ENCODE data around the gene PRM1. TPM values are rescaled to one million over a fixed set of nuclear protein-coding genes. Genes with fewer than 3 reads are reported as not detected.

Gene PRM1
- total and polyA plus RNA-seq, 2 experiments from 2014 or later = not detected

GRCh38 chr16:11254913-11255736 is 26.0 kb downstream of the PRM1 start:
- TF ChIP-seq EZH2 (IDR thresholded peaks at IDR 0.05; ENCODE audit: borderline replicate concordance) = no peak
- no peak for TF ChIP-seq EZH2phosphoT487 (IDR thresholded peaks at IDR 0.05; ENCODE audit: low read depth, severe bottlenecking, unreplicated experiment)
- TF ChIP-seq, protein P1, sequence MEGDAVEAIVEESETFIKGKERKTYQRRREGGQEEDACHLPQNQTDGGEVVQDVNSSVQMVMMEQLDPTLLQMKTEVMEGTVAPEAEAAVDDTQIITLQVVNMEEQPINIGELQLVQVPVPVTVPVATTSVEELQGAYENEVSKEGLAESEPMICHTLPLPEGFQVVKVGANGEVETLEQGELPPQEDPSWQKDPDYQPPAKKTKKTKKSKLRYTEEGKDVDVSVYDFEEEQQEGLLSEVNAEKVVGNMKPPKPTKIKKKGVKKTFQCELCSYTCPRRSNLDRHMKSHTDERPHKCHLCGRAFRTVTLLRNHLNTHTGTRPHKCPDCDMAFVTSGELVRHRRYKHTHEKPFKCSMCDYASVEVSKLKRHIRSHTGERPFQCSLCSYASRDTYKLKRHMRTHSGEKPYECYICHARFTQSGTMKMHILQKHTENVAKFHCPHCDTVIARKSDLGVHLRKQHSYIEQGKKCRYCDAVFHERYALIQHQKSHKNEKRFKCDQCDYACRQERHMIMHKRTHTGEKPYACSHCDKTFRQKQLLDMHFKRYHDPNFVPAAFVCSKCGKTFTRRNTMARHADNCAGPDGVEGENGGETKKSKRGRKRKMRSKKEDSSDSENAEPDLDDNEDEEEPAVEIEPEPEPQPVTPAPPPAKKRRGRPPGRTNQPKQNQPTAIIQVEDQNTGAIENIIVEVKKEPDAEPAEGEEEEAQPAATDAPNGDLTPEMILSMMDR (IDR thresholded peaks at IDR 0.05; ENCODE audit: poor library complexity) = no peak
- H3K27me3 ChIP-seq = no peaks in the 10 kb centered on the region
- H3K4me1 ChIP-seq (ENCODE audit: insufficient read depth) = peaks cover 14% of the 10 kb centered on the region
- peak overlapping the region; percentile 91 for H3K27ac ChIP-seq
- H3K79me2 ChIP-seq = peaks cover 31% of the 10 kb centered on the region
- DNase-seq (ENCODE audit: low spot score) = peak; percentile 82
- no peaks in the 10 kb centered on the region for H3K36me3 ChIP-seq (replicated peaks; ENCODE audit: insufficient read depth, low read depth)
- peaks cover 35% of the 10 kb centered on the region for H4K20me1 ChIP-seq (ENCODE audit: insufficient read depth, poor library complexity, severe bottlenecking)
- H3K4me3 ChIP-seq = peak overlapping the region; percentile 99
- H3K9me2 ChIP-seq (replicated peaks; ENCODE audit: insufficient read depth) = no peaks in the 10 kb centered on the region
- no peaks in the 10 kb centered on the region for H3K9me3 ChIP-seq (ENCODE audit: low read depth)
- H2AFZ ChIP-seq = peak overlapping the region; percentile 62
- 1% methylated on average over 67 of the region's 105 CpGs for WGBS (ENCODE audit: low lambda C conversion rate, missing lambda C conversion rate)
- peak overlapping the region; percentile 98 for H3K4me2 ChIP-seq

GRCh38 chr16:11253995-11254912 is 26.9 kb downstream of the PRM1 start:
- Histone ChIP-seq H4K20me1 (ENCODE audit: insufficient read depth, poor library complexity, severe bottlenecking) (peaks cover 35% of the 10 kb centered on the region), H3K27ac (peak overlapping the region; percentile 91), H3K4me2 (peak overlapping the region; percentile 98), H3K9me2 (replicated peaks; ENCODE audit: insufficient read depth) (no peaks in the 10 kb centered on the region), H2AFZ (no peak overlapping the region), H3K27me3 (no peaks in the 10 kb centered on the region), H3K36me3 (replicated peaks; ENCODE audit: insufficient read depth, low read depth) (no peaks in the 10 kb centered on the region), H3K79me2 (peaks cover 31% of the 10 kb centered on the region), H3K9me3 (ENCODE audit: low read depth) (no peaks in the 10 kb centered on the region), H3K4me3 (peak overlapping the region; percentile 99), H3K4me1 (ENCODE audit: insufficient read depth) (peaks cover 14% of the 10 kb centered on the region)
- WGBS (ENCODE audit: low lambda C conversion rate, missing lambda C conversion rate) = 32% methylated on average over 29 of the region's 29 CpGs
- no peak for TF ChIP-seq EZH2phosphoT487 (IDR thresholded peaks at IDR 0.05; ENCODE audit: low read depth, severe bottlenecking, unreplicated experiment)
- TF ChIP-seq EZH2 (IDR thresholded peaks at IDR 0.05; ENCODE audit: borderline replicate concordance) = no peak
- TF ChIP-seq, protein P1 (IDR thresholded peaks at IDR 0.05; ENCODE audit: poor library complexity) = peak; percentile 9
- no peak for DNase-seq (ENCODE audit: low spot score)

- Histone ChIP-seq H3K4me1 (ENCODE audit: insufficient read depth) (peaks cover 12% of the 10 kb centered on the region), H3K79me2 (peaks cover 31% of the 10 kb centered on the region), H3K4me3 (peak overlapping the region; percentile 99), H3K9me3 (ENCODE audit: low read depth) (no peaks in the 10 kb centered on the region), H4K20me1 (ENCODE audit: insufficient read depth, poor library complexity, severe bottlenecking) (peaks cover 35% of the 10 kb centered on the region), H3K27ac (no peak overlapping the region), H3K36me3 (replicated peaks; ENCODE audit: insufficient read depth, low read depth) (no peaks in the 10 kb centered on the region), H2AFZ (no peak overlapping the region), H3K4me2 (peak overlapping the region; percentile 98), H3K9me2 (replicated peaks; ENCODE audit: insufficient read depth) (no peaks in the 10 kb centered on the region), H3K27me3 (no peaks in the 10 kb centered on the region)
- WGBS (ENCODE audit: low lambda C conversion rate, missing lambda C conversion rate) = 74% methylated on average over 5 of the region's 5 CpGs
- no peak for TF ChIP-seq EZH2phosphoT487 (IDR thresholded peaks at IDR 0.05; ENCODE audit: low read depth, severe bottlenecking, unreplicated experiment)
- TF ChIP-seq EZH2 (IDR thresholded peaks at IDR 0.05; ENCODE audit: borderline replicate concordance) = no peak
- TF ChIP-seq, protein P1 (IDR thresholded peaks at IDR 0.05; ENCODE audit: poor library complexity) = no peak
- DNase-seq (ENCODE audit: low spot score) = no peak
Observed at GRCh38 chr16:11253009-11253994, 27.8 kb downstream of the PRM1 start.

Data from hepatocyte (in vitro differentiated cells).